Panc1 (cell line): Measurements from ENCODE around the gene KLF5. TPM values are rescaled to one million over a fixed set of nuclear protein-coding genes. Genes with fewer than 3 reads are reported as not detected.

Experiments
- ATAC-seq: fragments of 200-7000 bp; cut with Tn5 transposase; 2 replicates; pipeline ENCODE4 v1.9.1; 2020; ENCODE audit warnings: mild to moderate bottlenecking, moderate library complexity
- BruUV-seq: library from RNA; stranded (reverse); fragments of 400-500 nt; replicated peaks from 2 replicates; lab custom pipeline; 2021; lab: Mats Ljungman, UMichigan
- CTCF ChIA-PET: fragments of 300-600 bp; sonication (Branson Sonifier 250); formaldehyde crosslinking; loops from one replicate; lab custom pipeline; 2022; ENCODE audit warnings: antibody characterized with exemption; lab: Charles Lee
- POLR2A ChIA-PET: fragments of 300-600 bp; sonication (Branson Sonifier 250); formaldehyde crosslinking; loops from one replicate; lab custom pipeline; 2022; ENCODE audit warnings: antibody characterized with exemption; lab: Charles Lee
- DNase-seq: peaks from one replicate; pipeline ENCODE4 v3.0.0-alpha.2; 2010; ENCODE audit warnings: low read depth, low spot score
- H3K27ac ChIP-seq: 2 replicates; pipeline ENCODE4 v1.5.1; 2011; ENCODE audit warnings: mild to moderate bottlenecking, low read length, inconsistent platforms
- H3K27me3 ChIP-seq: fragments of 200-500 bp; sonication (Bioruptor generic); 2 replicates; pipeline ENCODE4 v1.6.0; 2014; ENCODE audit warnings: low read length, inconsistent platforms; ENCODE audit not compliant: control insufficient read depth, insufficient read depth
- H3K36me3 ChIP-seq: fragments of 200-500 bp; sonication (Bioruptor generic); 2 replicates; pipeline ENCODE4 v1.5.1; 2014; ENCODE audit warnings: inconsistent platforms, mild to moderate bottlenecking, low read length, moderate library complexity; ENCODE audit not compliant: control insufficient read depth, insufficient read depth
- H3K4me1 ChIP-seq: 2 replicates; pipeline ENCODE4 v1.5.1; 2011; ENCODE audit warnings: inconsistent platforms, mild to moderate bottlenecking, low read length, moderate library complexity; ENCODE audit not compliant: control insufficient read depth, insufficient read depth
- H3K4me3 ChIP-seq, 2 experiments: 2 replicates each; pipeline ENCODE4 v1.5.1; 2011 to 2012; ENCODE audit warnings: low read depth in 2 of 2, low read length in 2 of 2, mild to moderate bottlenecking in 2 of 2, inconsistent platforms in 1 of 2, moderate library complexity in 1 of 2
- H3K9me3 ChIP-seq: fragments of 200-500 bp; sonication (Bioruptor generic); 2 replicates; pipeline ENCODE4 v1.5.1; 2014; ENCODE audit warnings: low read depth, mild to moderate bottlenecking, inconsistent platforms, low read length, moderate library complexity; ENCODE audit not compliant: control insufficient read depth, insufficient read depth
- POLR2AphosphoS5 ChIP-seq: IDR thresholded peaks from 2 replicates; pipeline ENCODE4 v1.6.1; 2012; ENCODE audit warnings: mild to moderate bottlenecking, low read depth, low read length, moderate library complexity
- SIN3A ChIP-seq: IDR thresholded peaks from 2 replicates; pipeline ENCODE4 v1.6.1; 2012; ENCODE audit warnings: low read depth, mild to moderate bottlenecking, low read length, moderate library complexity, borderline replicate concordance; ENCODE audit not compliant: insufficient read depth
- TCF7L2 ChIP-seq: IDR thresholded peaks from 2 replicates; pipeline ENCODE4 v1.6.1; 2011; ENCODE audit warnings: mild to moderate bottlenecking, low read depth, low read length, inconsistent platforms
- in situ Hi-C: cut with HindIII; loops from 2 replicates; pipeline ENCODE4 v1.10.0; 2016; ENCODE audit warnings: low sequenced_read_pairs, low pct_unique_long_range_greater_than_20kb
- intact Hi-C: fragments of 100-400 bp; cut with micrococcal nuclease; formaldehyde crosslinking; loops from one replicate; pipeline ENCODE4 v1.10.0; 2022; ENCODE audit not compliant: unreplicated experiment
- total RNA-seq: library from RNA; stranded (reverse); gene quantifications from one replicate; pipeline ENCODE4 v1.2.1, GENCODE V29; 2021; ENCODE audit not compliant: unreplicated experiment
- TF ChIP-seq, protein P1 (sequence below), 2 experiments: IDR thresholded peaks; 2 replicates each; pipeline ENCODE4 v1.6.1; 2011 to 2012; ENCODE audit warnings: low read depth in 2 of 2, control low read depth in 1 of 2, low read length in 1 of 2, mild to moderate bottlenecking in 1 of 2, moderate library complexity in 1 of 2; ENCODE audit not compliant: insufficient read depth in 1 of 2
- TF ChIP-seq, protein P2 (sequence below): fragments of 450-650 bp; IDR thresholded peaks from 2 replicates; pipeline ENCODE4 v1.5.1; 2017; ENCODE audit warnings: mild to moderate bottlenecking

The KLF5 gene
- total RNA-seq, 1 experiment from 2014 or later = 1.5 TPM

DNA sequence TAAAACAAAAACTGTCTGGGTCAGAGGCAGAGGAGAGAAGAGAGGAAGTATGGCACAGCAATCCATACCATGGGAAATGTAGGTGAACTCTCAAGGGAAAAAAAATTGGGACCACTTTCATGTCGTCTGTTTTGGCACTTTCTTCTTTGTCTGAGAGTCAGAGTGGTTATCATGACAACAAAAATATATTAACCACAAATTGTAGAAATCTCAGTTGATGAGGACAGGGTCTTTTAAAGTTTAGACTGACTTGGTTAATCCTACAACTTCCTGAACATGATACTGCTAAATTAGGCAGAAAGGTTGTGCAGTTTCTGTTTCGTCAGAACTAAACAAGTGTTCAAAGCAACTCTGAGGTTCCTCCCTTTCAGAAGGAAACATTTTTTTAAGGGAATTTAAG lies 15.2 kb downstream of the KLF5 start:
- Histone ChIP-seq H3K27me3 (no peaks in the 10 kb centered on the region), H3K27ac (no peak overlapping the region), H3K4me1 (no peaks in the 10 kb centered on the region), H3K4me3 (no peak overlapping the region), H3K9me3 (no peaks in the 10 kb centered on the region), H3K36me3 (no peaks in the 10 kb centered on the region)
- intact Hi-C loops = no loop called here
- TF ChIP-seq POLR2AphosphoS5 (no peak), TCF7L2 (no peak), SIN3A (no peak)
- TF ChIP-seq, protein P1, sequence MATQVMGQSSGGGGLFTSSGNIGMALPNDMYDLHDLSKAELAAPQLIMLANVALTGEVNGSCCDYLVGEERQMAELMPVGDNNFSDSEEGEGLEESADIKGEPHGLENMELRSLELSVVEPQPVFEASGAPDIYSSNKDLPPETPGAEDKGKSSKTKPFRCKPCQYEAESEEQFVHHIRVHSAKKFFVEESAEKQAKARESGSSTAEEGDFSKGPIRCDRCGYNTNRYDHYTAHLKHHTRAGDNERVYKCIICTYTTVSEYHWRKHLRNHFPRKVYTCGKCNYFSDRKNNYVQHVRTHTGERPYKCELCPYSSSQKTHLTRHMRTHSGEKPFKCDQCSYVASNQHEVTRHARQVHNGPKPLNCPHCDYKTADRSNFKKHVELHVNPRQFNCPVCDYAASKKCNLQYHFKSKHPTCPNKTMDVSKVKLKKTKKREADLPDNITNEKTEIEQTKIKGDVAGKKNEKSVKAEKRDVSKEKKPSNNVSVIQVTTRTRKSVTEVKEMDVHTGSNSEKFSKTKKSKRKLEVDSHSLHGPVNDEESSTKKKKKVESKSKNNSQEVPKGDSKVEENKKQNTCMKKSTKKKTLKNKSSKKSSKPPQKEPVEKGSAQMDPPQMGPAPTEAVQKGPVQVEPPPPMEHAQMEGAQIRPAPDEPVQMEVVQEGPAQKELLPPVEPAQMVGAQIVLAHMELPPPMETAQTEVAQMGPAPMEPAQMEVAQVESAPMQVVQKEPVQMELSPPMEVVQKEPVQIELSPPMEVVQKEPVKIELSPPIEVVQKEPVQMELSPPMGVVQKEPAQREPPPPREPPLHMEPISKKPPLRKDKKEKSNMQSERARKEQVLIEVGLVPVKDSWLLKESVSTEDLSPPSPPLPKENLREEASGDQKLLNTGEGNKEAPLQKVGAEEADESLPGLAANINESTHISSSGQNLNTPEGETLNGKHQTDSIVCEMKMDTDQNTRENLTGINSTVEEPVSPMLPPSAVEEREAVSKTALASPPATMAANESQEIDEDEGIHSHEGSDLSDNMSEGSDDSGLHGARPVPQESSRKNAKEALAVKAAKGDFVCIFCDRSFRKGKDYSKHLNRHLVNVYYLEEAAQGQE (IDR thresholded peaks at IDR 0.05; ENCODE audit: insufficient read depth in 1 of 2, low read depth in 2 of 2, low read length in 1 of 2) = no peak
- TF ChIP-seq, protein P2, sequence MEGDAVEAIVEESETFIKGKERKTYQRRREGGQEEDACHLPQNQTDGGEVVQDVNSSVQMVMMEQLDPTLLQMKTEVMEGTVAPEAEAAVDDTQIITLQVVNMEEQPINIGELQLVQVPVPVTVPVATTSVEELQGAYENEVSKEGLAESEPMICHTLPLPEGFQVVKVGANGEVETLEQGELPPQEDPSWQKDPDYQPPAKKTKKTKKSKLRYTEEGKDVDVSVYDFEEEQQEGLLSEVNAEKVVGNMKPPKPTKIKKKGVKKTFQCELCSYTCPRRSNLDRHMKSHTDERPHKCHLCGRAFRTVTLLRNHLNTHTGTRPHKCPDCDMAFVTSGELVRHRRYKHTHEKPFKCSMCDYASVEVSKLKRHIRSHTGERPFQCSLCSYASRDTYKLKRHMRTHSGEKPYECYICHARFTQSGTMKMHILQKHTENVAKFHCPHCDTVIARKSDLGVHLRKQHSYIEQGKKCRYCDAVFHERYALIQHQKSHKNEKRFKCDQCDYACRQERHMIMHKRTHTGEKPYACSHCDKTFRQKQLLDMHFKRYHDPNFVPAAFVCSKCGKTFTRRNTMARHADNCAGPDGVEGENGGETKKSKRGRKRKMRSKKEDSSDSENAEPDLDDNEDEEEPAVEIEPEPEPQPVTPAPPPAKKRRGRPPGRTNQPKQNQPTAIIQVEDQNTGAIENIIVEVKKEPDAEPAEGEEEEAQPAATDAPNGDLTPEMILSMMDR = no peak
- CTCF ChIA-PET = no interaction called here
- in situ Hi-C loops = no loop called here
- BruUV-seq = no TSS peak
- ATAC-seq (no peak), DNase-seq (no peak)
- POLR2A ChIA-PET = no interaction called here

DNA sequence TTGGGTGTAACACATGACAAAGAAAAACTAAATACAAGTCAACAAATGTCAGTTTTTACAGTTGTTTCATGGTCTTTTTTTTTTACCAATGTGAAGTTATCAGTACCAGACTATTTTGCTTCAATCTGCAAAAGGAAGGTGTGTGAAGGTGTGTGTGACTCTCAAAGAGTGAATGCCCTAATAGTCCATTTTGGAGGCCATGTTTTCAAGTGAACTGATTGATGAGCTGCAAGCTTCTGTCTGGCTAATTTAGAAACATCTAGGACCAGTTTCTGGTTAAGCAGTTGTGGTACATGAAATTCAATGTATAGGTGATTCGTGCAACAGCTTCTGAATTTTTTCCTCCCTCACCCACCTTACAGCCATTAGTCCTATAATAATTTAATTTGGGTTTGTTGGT lies 16.1 kb downstream of the KLF5 start:
- Histone ChIP-seq H3K4me1 (no peaks in the 10 kb centered on the region), H3K27me3 (no peaks in the 10 kb centered on the region), H3K9me3 (no peaks in the 10 kb centered on the region), H3K4me3 (no peak overlapping the region), H3K36me3 (no peaks in the 10 kb centered on the region), H3K27ac (no peak overlapping the region)
- DNase-seq (no peak), ATAC-seq (no peak)
- ChIA-PET CTCF (no interaction called here), POLR2A (no interaction called here)
- in situ Hi-C loops = no loop called here
- no TSS peak for BruUV-seq
- TF ChIP-seq POLR2AphosphoS5 = no peak
- TF ChIP-seq TCF7L2 = no peak
- TF ChIP-seq, protein P2 = no peak
- TF ChIP-seq, protein P1 (IDR thresholded peaks at IDR 0.05; ENCODE audit: insufficient read depth in 1 of 2, low read depth in 2 of 2, low read length in 1 of 2) = no peak
- no peak for TF ChIP-seq SIN3A
- intact Hi-C loops = no loop called here
